Activated CD4-positive, alpha-beta T cell treated with anti-CD3 and anti-CD28 coated beads for 1 hour (primary cell): Measurements from ENCODE around the gene SDHAF4.
"Not testable (repeated sequence)": the region's sequence is repeated elsewhere in the genome, so short reads cannot be mapped to it uniquely, and the experiment has no call there.

Source experiments
- DNase-seq: peaks from one replicate; pipeline ENCODE4 v3.0.0-alpha.2; 2020

The SDHAF4 gene

GRCh38 chr6:70566751-70567382 is at the start of gene SDHAF4:
Gene SDHAF4, plus strand, starts transcription at chr6:70566930. Its CDS starts 11 bp downstream, at chr6:70566941.
- peak; percentile 90 for DNase-seq

- no peak for DNase-seq
Observed at GRCh38 chr6:70518723-70519122, 48.0 kb upstream of the SDHAF4 start.

- DNase-seq = no peak
Observed at GRCh38 chr6:70520575-70520974, 46.2 kb upstream of the SDHAF4 start.

- DNase-seq = no peak
Observed at GRCh38 chr6:70524721-70525286, 41.9 kb upstream of the SDHAF4 start.

- DNase-seq = no peak
Observed at GRCh38 chr6:70527071-70527737, 39.5 kb upstream of the SDHAF4 start.

- no peak for DNase-seq
Observed at GRCh38 chr6:70530023-70530422, 36.7 kb upstream of the SDHAF4 start.

GRCh38 chr6:70531133-70531532 is 35.6 kb upstream of the SDHAF4 start:
- DNase-seq = no peak

- DNase-seq = no peak
Observed at GRCh38 chr6:70537266-70537665, 29.5 kb upstream of the SDHAF4 start.

GRCh38 chr6:70538376-70538775 is 28.4 kb upstream of the SDHAF4 start:
- DNase-seq = no peak

- DNase-seq = no peak
Observed at GRCh38 chr6:70547313-70547712, 19.4 kb upstream of the SDHAF4 start.

GRCh38 chr6:70547905-70548304 is 18.8 kb upstream of the SDHAF4 start:
- no peak for DNase-seq

GRCh38 chr6:70549327-70549726 is 17.4 kb upstream of the SDHAF4 start:
- DNase-seq = no peak

- no peak for DNase-seq
Observed at GRCh38 chr6:70551566-70551965, 15.2 kb upstream of the SDHAF4 start.

- DNase-seq = not testable (repeated sequence)
Observed at GRCh38 chr6:70552286-70552940, 14.3 kb upstream of the SDHAF4 start.

- no peak for DNase-seq
Observed at GRCh38 chr6:70552974-70553373, 13.8 kb upstream of the SDHAF4 start.

- no peak for DNase-seq
Observed at GRCh38 chr6:70557998-70558397, 8.7 kb upstream of the SDHAF4 start.

GRCh38 chr6:70562401-70562800 is 4.3 kb upstream of the SDHAF4 start:
- not testable (repeated sequence) for DNase-seq

GRCh38 chr6:70563530-70563929 is 3.2 kb upstream of the SDHAF4 start:
- DNase-seq = no peak

- no peak for DNase-seq
Observed at GRCh38 chr6:70574643-70575042, 7.9 kb downstream of the SDHAF4 start.

GRCh38 chr6:70575899-70576495 is 9.3 kb downstream of the SDHAF4 start:
- no peak for DNase-seq

- no peak for DNase-seq
Observed at GRCh38 chr6:70586114-70586513, 19.4 kb downstream of the SDHAF4 start.

- no peak for DNase-seq
Observed at GRCh38 chr6:70590400-70590799, 23.7 kb downstream of the SDHAF4 start.

GRCh38 chr6:70592391-70593117 is 25.8 kb downstream of the SDHAF4 start:
- no peak for DNase-seq
